Activated T-cell treated with anti-CD3 and anti-CD28 coated beads, Interleukin-2, amount 50 U/mL, for 24 hours (primary cell): ENCODE measurements around the gene C1orf198.

Experiments
- DNase-seq: peaks from one replicate; pipeline ENCODE4 v3.0.0-alpha.2; 2020
- H3K27ac Mint-ChIP-seq: 2 replicates; pipeline ENCODE4 v1.8.0; 2020; ENCODE audit warnings: mild to moderate bottlenecking, mixed read lengths
- H3K27me3 Mint-ChIP-seq: 2 replicates; pipeline ENCODE4 v1.8.0; 2020; ENCODE audit warnings: mixed read lengths
- H3K36me3 Mint-ChIP-seq: 2 replicates; pipeline ENCODE4 v1.8.0; 2020; ENCODE audit warnings: low read depth, mixed read lengths
- H3K4me1 Mint-ChIP-seq: 2 replicates; pipeline ENCODE4 v1.8.0; 2020; ENCODE audit warnings: low read depth, mixed read lengths
- H3K4me3 Mint-ChIP-seq: 2 replicates; pipeline ENCODE4 v1.8.0; 2020; ENCODE audit warnings: mild to moderate bottlenecking, moderate library complexity, mixed read lengths
- H3K9me3 Mint-ChIP-seq: 2 replicates; pipeline ENCODE4 v1.8.0; 2020; ENCODE audit warnings: mixed read lengths

C1orf198 gene

DNA sequence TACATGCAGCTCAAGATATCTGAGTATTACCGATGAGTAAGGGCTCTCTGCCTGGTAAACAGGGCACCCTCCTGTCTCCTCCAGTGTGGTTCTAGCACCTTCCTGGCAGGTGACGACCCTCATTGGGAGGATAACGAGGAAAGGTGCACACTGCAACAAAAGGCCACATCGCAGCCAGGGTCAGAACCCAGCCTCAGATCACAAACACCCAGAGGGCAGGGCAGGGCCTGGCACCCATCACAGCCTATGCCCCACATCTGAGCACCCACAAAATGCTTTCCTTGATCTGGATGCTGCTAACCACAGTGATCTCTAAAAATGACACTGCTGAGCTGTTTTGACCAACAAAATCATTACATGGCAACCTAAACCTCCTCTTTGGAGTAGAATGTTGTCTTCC is 23.8 kb downstream of the C1orf198 start:
- DNase-seq = no peak
- Mint-ChIP-seq H3K9me3 (no peaks in the 10 kb centered on the region), H3K27ac (no peak overlapping the region), H3K36me3 (peaks cover 17% of the 10 kb centered on the region), H3K27me3 (no peaks in the 10 kb centered on the region), H3K4me1 (no peaks in the 10 kb centered on the region), H3K4me3 (no peak overlapping the region)

DNA sequence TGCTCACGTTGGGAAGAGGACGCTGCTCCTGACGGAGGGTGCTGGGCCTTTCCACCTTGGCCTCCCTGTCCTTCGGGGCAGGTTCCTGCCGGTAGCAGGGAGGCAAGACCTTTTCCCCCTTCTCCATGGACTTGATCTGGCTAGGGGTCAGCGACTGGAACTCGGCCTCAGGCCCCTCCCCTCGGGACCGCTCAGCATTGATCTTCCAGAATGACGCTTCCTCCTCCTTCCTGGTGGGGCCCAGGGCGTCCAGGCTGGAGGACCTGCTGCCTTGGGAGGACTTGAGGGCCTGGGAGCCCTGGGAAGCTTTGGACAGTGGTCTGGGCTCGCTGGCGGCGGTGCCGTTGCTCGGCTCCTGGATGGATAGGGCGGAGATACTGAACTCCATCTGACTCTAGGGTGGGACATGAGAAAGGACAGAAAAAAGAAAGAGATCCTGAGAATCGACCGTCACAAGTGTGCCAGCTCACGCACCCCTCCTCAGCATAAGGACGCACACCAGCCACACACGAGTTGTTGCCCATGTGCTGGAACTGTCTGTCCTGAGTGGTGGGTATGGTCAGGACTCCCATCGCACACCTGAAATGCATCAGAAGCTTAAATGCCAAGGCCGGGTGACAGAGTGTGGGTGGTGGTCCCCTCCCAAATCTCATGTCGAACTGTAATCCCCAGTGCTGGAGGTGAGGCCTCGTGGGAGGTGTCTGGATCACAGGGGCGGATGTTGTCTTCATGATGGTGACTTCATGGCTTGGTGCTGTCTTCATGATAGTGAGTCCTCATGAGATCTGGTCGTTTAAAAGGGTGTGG is 24.6 kb downstream of the C1orf198 start:
- no peak for DNase-seq
- H3K4me3 Mint-ChIP-seq = no peak overlapping the region
- H3K9me3 Mint-ChIP-seq = no peaks in the 10 kb centered on the region
- no peak overlapping the region for H3K27ac Mint-ChIP-seq
- no peaks in the 10 kb centered on the region for H3K4me1 Mint-ChIP-seq
- H3K27me3 Mint-ChIP-seq = no peaks in the 10 kb centered on the region
- peaks cover 23% of the 10 kb centered on the region for H3K36me3 Mint-ChIP-seq

DNA sequence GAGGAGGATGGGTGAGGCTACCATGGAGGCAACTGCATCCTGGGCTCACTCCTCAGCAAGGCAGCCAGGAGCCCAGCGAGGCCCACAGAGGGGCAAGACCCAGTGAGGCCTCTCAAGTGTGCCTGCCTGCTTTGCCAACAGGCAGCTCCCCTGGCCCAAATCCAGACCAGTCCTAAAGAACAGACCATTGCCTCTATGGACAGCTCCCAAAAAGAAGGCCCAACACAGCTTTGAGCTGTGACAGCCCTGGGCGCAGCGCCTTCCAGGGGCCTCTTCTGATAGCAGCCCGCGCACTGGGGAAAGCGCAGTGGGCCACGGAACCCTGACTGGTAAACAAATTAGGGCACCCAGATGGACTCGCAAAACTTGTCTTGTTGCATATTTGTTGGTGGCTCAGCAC is 25.5 kb downstream of the C1orf198 start:
- Mint-ChIP-seq H3K27ac (no peak overlapping the region), H3K27me3 (no peaks in the 10 kb centered on the region), H3K9me3 (no peaks in the 10 kb centered on the region), H3K4me3 (no peak overlapping the region), H3K4me1 (no peaks in the 10 kb centered on the region), H3K36me3 (peaks cover 28% of the 10 kb centered on the region)
- DNase-seq = no peak

DNA sequence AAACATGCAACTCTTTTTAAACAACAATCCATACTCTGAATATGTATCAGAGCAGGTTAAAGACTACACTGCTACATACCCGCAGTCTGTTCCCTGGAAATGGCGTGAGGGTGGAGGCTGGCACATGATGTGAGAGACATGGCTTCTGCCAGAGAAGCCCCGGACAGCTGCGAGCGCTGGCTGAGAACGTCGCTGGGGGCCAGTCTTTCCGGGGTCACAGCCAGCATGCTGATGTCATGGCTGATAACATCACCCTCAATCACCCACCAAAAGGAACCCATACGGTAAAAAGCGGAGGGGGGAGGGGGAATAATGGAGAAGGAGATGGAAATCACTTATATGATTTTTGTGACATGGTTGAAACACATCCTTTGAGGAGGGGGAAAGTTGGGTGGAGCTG is 29.1 kb downstream of the C1orf198 start:
- Mint-ChIP-seq H3K27me3 (no peaks in the 10 kb centered on the region), H3K36me3 (peaks cover 28% of the 10 kb centered on the region), H3K4me3 (no peak overlapping the region), H3K9me3 (no peaks in the 10 kb centered on the region), H3K27ac (no peak overlapping the region), H3K4me1 (no peaks in the 10 kb centered on the region)
- DNase-seq = no peak

DNA sequence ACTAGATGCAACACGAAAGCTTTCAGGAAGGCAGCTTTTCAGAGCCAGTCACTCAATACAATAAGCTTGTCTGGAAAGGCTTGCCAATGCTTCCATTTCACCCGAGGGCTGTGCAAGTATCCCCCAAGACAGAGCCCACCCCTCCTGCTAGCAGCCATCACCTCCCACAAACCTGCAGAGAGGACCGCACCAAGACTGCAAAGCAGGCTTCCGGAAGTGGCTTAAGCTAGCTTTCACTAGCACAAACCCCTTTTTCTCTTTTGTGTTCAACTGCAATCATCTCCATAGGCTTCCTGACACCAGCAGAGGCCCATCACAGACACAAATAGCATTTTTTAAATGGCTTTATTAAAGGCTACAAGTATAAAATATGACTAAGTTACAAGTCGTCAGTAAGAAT is 31.5 kb downstream of the C1orf198 start:
- H3K36me3 Mint-ChIP-seq = peaks cover 18% of the 10 kb centered on the region
- DNase-seq = no peak
- H3K4me3 Mint-ChIP-seq = no peak overlapping the region
- H3K27ac Mint-ChIP-seq = no peak overlapping the region
- no peaks in the 10 kb centered on the region for H3K9me3 Mint-ChIP-seq
- no peaks in the 10 kb centered on the region for H3K4me1 Mint-ChIP-seq
- H3K27me3 Mint-ChIP-seq = peaks cover 8% of the 10 kb centered on the region

DNA sequence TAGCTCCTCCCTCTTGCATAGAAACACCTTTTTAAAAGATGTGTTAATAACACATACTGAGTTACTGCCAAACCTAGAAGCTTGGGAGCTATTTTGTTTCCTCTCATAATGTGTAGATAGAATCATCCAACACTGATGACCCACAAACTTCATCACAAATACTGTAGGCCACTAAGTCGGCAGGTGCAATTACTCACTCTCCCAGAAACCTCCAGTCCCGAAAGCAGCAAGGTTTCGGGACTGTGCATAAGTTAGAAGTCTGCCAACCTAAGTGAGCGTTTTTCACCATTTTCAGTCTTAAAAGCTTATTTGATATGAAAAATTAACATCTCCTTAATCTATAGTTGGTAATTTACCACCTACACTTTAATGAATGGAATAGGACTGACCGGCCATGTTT is 32.0 kb downstream of the C1orf198 start:
- Mint-ChIP-seq H3K4me1 (no peaks in the 10 kb centered on the region), H3K4me3 (no peak overlapping the region), H3K36me3 (peaks cover 18% of the 10 kb centered on the region), H3K9me3 (no peaks in the 10 kb centered on the region), H3K27ac (no peak overlapping the region), H3K27me3 (peaks cover 10% of the 10 kb centered on the region)
- DNase-seq = no peak

DNA sequence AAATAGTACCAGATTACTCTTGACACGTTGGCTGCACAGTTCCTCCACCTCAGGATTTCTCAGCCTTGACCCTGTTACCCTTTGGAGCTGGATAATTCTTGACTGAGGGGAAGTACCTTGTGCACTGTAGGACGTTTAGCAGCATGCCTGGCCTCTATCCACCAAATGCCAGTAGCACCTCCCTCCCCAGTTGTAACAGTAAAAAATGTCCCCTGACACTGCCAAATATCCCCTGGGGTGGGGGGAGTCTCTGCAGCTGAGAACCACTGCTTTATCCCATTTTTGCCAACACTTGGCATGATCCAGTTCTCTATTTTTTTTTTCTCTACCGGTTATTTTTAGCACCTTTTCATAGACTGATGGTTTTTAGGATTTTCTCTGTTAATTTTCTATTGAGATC is 34.0 kb downstream of the C1orf198 start:
- H3K4me3 Mint-ChIP-seq = no peak overlapping the region
- peaks cover 14% of the 10 kb centered on the region for H3K36me3 Mint-ChIP-seq
- H3K27me3 Mint-ChIP-seq = peaks cover 10% of the 10 kb centered on the region
- H3K9me3 Mint-ChIP-seq = no peaks in the 10 kb centered on the region
- no peak overlapping the region for H3K27ac Mint-ChIP-seq
- no peak for DNase-seq
- H3K4me1 Mint-ChIP-seq = no peaks in the 10 kb centered on the region

DNA sequence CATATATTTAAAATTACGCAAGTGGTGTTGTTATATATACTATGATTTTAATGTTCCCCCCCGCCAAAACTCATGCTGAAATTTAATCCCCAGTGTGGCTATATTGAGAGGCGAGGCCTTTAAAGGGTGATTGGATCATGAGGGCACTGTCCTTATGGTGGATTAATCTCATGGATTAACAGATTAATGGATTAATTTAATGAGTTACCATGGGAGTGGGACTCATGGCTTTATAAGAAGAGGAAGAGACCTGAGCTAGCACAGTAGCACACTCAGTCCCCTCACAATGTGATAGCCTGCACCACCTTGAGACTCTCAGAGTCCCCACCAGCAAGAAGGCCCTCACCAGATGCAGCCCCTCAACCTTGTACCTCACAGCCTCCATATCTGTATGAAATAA is 34.8 kb downstream of the C1orf198 start:
- Mint-ChIP-seq H3K27me3 (peaks cover 10% of the 10 kb centered on the region), H3K4me3 (no peak overlapping the region), H3K27ac (no peak overlapping the region), H3K4me1 (no peaks in the 10 kb centered on the region), H3K9me3 (no peaks in the 10 kb centered on the region), H3K36me3 (peaks cover 7% of the 10 kb centered on the region)
- DNase-seq = no peak

DNA sequence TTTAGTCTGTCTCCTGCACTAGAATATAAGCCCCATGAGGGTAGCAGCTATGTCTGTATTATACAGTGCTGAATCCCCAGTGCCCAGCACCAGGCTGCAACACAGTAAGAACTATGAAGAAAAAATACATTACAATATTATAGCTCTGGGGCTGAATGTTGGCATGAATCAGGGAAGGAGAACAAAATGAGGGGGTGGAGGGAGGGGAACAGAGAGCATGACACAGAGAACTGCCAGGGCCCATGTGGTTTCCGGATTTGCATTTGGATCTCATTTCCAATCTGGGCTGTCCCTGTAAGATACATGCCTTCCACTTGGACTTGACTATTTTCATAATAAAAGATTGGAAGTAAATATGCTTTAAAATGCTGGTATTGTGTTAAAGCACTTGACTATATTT is 35.8 kb downstream of the C1orf198 start:
- no peak overlapping the region for H3K27ac Mint-ChIP-seq
- H3K36me3 Mint-ChIP-seq = peaks cover 2% of the 10 kb centered on the region
- DNase-seq = no peak
- H3K4me3 Mint-ChIP-seq = no peak overlapping the region
- no peaks in the 10 kb centered on the region for H3K9me3 Mint-ChIP-seq
- H3K4me1 Mint-ChIP-seq = no peaks in the 10 kb centered on the region
- peaks cover 10% of the 10 kb centered on the region for H3K27me3 Mint-ChIP-seq

DNA sequence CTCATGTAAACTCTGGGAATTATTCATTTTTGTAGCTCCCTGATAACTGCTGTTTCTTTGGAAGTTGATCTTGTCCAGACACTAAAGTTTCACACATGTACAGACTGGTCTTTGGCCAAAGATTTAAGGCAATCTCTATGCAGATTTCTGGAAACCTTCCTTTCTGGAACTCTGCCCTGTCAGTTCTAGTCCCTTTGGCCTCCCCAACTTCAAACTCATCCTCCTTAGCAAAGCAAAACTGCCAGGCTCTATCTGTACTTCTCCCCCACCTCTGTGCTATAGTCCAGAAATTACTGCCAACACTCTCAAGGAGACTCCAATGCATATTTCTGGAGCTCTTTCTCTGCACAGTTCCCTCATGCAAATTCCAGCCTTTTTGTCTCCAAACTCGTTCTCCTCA is 36.5 kb downstream of the C1orf198 start:
- H3K9me3 Mint-ChIP-seq = no peaks in the 10 kb centered on the region
- no peaks in the 10 kb centered on the region for H3K4me1 Mint-ChIP-seq
- H3K27ac Mint-ChIP-seq = no peak overlapping the region
- H3K36me3 Mint-ChIP-seq = no peaks in the 10 kb centered on the region
- no peak for DNase-seq
- peaks cover 10% of the 10 kb centered on the region for H3K27me3 Mint-ChIP-seq
- no peak overlapping the region for H3K4me3 Mint-ChIP-seq

DNA sequence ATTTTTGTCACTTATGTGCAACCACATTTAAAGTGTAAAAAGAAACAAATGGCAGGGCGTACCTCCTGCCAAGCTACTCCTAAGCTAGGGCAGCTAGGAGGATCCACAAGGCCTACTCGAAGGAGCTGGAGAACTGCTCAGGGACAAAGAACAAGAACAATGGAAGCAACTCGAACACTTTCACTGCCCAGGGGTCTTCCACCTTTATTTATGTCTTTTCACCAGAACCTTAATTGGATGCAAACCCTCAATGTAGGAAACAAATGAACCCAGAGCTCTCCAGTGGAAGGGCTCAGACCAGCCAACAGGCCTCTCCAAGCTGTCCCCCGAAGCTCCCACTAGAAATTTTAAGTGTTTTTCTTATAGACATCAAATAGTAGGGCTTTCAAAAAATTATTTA is 39.9 kb downstream of the C1orf198 start:
- H3K4me1 Mint-ChIP-seq = no peaks in the 10 kb centered on the region
- no peaks in the 10 kb centered on the region for H3K9me3 Mint-ChIP-seq
- H3K4me3 Mint-ChIP-seq = no peak overlapping the region
- H3K36me3 Mint-ChIP-seq = no peaks in the 10 kb centered on the region
- DNase-seq = no peak
- no peak overlapping the region for H3K27ac Mint-ChIP-seq
- peaks cover 13% of the 10 kb centered on the region for H3K27me3 Mint-ChIP-seq

DNA sequence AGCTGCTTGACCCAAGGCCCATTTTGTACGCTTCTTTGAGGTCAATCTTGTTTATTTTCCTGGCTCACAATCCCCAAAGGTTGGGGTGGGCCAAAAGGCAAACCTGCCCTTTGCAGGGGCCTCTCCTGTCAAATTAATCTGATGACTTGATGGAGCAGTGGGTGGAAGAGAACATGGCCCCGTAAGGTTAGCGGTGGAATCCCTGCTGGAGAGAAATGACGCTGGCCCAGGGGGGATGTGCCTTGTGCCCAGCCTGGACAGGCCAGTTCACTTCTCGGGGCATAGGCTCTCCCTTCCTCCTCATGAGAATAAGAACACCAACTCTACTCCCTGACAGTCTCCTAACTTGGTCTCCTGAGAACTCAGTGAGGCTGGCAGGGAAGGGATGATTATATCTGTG is 40.5 kb downstream of the C1orf198 start:
- Mint-ChIP-seq H3K27me3 (peaks cover 10% of the 10 kb centered on the region), H3K9me3 (no peaks in the 10 kb centered on the region), H3K4me3 (no peak overlapping the region), H3K27ac (no peak overlapping the region), H3K36me3 (no peaks in the 10 kb centered on the region), H3K4me1 (no peaks in the 10 kb centered on the region)
- no peak for DNase-seq

DNA sequence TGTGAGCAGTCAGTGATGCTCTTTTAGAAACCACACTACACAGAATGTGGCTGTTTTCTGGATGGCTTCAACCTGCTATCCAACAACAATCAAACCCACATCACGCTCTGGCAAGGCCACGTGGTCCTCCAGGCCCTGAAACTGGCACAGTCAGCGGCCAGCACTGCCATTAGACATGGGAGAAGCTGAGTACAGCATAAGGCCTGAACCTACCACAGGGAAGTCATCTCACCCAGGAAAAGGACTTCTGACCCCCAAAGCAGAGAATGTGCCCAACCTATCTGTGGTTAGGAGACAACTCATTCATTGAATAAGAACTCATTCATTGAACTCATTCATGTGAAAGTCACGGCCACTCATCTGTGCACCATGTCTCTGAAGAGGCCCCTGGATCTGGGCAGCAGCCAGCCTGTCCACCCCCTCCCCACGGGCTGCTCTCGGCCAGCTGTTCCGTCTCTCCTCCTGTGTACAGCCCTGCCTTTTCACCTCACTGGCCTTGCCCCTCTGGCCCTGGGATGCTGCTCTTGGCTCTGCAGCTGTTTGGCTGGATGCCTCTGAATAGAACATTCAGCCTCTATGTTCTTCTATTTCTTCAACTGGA is 41.1 kb downstream of the C1orf198 start:
- H3K27me3 Mint-ChIP-seq = peaks cover 9% of the 10 kb centered on the region
- no peaks in the 10 kb centered on the region for H3K36me3 Mint-ChIP-seq
- no peaks in the 10 kb centered on the region for H3K4me1 Mint-ChIP-seq
- no peak for DNase-seq
- no peaks in the 10 kb centered on the region for H3K9me3 Mint-ChIP-seq
- H3K4me3 Mint-ChIP-seq = no peak overlapping the region
- H3K27ac Mint-ChIP-seq = no peak overlapping the region

DNA sequence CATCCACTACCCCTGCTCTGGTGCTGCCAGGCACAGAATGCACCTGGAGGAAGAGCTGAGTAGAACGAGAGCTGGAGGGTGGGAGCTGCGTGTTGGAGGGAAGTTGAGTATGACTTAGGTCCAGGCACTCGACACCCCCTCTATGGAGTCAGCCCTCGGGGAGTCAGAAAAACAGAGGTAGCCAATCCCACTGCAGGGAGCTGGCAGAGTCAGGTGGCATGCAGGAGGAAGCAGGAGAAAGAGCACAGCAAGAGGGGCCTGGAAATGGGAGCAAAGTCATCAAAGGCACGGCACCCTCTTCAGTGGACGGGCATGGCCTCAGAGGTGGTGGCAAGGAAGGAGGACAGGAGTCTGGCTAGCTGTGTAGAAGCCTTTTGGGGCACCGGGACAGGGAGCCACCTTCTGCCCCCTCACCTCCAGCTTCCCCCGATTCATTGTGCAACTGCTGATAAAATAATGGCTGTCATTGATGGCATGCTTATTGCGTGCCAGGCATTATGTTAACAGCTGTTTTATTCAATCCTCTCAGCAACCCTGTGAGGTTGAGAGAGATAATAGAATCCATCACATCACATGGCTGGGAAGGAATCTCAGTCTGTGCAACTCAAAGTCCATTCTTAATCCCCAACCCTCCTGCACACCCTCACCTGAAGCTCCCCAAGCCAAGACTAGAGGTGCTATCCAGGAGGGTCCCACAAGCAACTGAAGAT is 42.0 kb downstream of the C1orf198 start:
- Mint-ChIP-seq H3K9me3 (no peaks in the 10 kb centered on the region), H3K27me3 (peaks cover 3% of the 10 kb centered on the region), H3K36me3 (no peaks in the 10 kb centered on the region), H3K4me1 (no peaks in the 10 kb centered on the region), H3K4me3 (no peak overlapping the region), H3K27ac (no peak overlapping the region)
- no peak for DNase-seq

DNA sequence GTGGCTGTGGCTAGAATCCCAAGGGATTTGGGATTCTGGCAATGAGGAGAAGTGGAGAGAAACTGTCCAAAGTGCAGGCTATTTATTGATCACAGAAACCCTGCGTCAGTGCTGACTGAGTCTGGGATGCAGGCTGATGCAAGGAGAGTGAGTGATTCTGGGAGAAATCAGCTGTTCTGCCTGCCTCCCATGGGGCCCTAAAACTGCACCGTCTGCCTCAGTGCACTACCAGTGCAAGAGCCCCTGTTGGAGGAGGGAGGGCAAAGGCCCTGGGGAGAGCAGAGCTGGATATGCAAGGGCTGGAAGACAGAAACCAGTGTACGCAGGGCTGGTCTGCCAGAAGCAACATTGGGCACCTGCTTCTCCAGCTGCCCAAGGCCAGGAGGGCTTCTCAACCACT is 42.6 kb downstream of the C1orf198 start:
- H3K9me3 Mint-ChIP-seq = no peaks in the 10 kb centered on the region
- H3K4me3 Mint-ChIP-seq = no peak overlapping the region

More for the DNA sequence above, 42.6 kb downstream of the C1orf198 start:
- DNase-seq = no peak
- Mint-ChIP-seq H3K4me1 (no peaks in the 10 kb centered on the region), H3K36me3 (no peaks in the 10 kb centered on the region), H3K27ac (no peak overlapping the region), H3K27me3 (peaks cover 5% of the 10 kb centered on the region)
